GM12878 (cell line): ENCODE results near the gene NAV3. TPM values are rescaled to one million over a fixed set of nuclear protein-coding genes. Genes with fewer than 3 reads are reported as not detected.

Experiments used
- ATAC-seq: fragments of 200-7000 bp; cut with Tn5 transposase; 3 replicates; pipeline ENCODE4 v1.9.1; 2020; ENCODE audit warnings: mild to moderate bottlenecking, moderate library complexity
- BruUV-seq: library from RNA; stranded (reverse); fragments of 400-500 nt; replicated peaks from 2 replicates; lab custom pipeline; 2021; lab: Mats Ljungman, UMichigan
- CTCF ChIA-PET: fragments of 300-600 bp; sonication (Branson Sonifier 250); formaldehyde crosslinking; extraction: SDS; loops from one replicate; lab custom pipeline; 2021; ENCODE audit warnings: inconsistent platforms; lab: Yijun Ruan, JAX
- POLR2A ChIA-PET: fragments of 350-600 bp; formaldehyde crosslinking; extraction: SDS; loops from one replicate; lab custom pipeline; 2021; ENCODE audit warnings: inconsistent platforms; lab: Charles Lee
- RAD21 ChIA-PET: fragments of 300-600 bp; sonication (Branson Sonifier 250); formaldehyde crosslinking; loops from one replicate; lab custom pipeline; 2023; ENCODE audit warnings: antibody characterized with exemption; ENCODE audit not compliant: unreplicated experiment; lab: Charles Lee
- SMC1A ChIA-PET: fragments of 300-600 bp; sonication (Branson Sonifier 250); formaldehyde crosslinking; loops from one replicate; lab custom pipeline; 2023; ENCODE audit not compliant: unreplicated experiment, uncharacterized antibody; lab: Charles Lee
- DNase-seq: peaks from one replicate; pipeline ENCODE4 v3.0.0-alpha.2; 2011; ENCODE audit warnings: low read depth, low spot score
- FAIRE-seq: peaks from 3 replicates; lab custom pipeline; 2011; peaks lifted over from hg19 to GRCh38; lab: Jason Lieb, UNC
- H2AFZ ChIP-seq: 2 replicates; pipeline ENCODE4 v1.6.0; 2011; ENCODE audit warnings: low read depth, low read length, control low read depth; ENCODE audit not compliant: control insufficient read depth
- H3K27ac ChIP-seq: 2 replicates; pipeline ENCODE4 v1.5.1; 2011; ENCODE audit warnings: control low read depth; ENCODE audit not compliant: control insufficient read depth, insufficient read depth
- H3K27me3 ChIP-seq, 2 experiments: replicated peaks in 1 of 2; 2 replicates each; pipeline versions ENCODE4 v1.6.0 to v1.6.1; 2011; ENCODE audit warnings: low read length in 1 of 2; ENCODE audit not compliant: control insufficient read depth in 2 of 2, insufficient read depth in 2 of 2
- H3K36me3 ChIP-seq, 2 experiments: 2 replicates each; pipeline ENCODE4 v1.5.1; 2011; ENCODE audit warnings: low read length in 1 of 2; ENCODE audit not compliant: control insufficient read depth in 2 of 2, insufficient read depth in 2 of 2
- H3K4me1 ChIP-seq: 2 replicates; pipeline ENCODE4 v1.6.1; 2011; ENCODE audit warnings: mild to moderate bottlenecking, low read length, moderate library complexity, mixed read lengths; ENCODE audit not compliant: control insufficient read depth, insufficient read depth
- H3K4me2 ChIP-seq: 2 replicates; pipeline ENCODE4 v1.6.0; 2011; ENCODE audit warnings: control low read depth; ENCODE audit not compliant: control insufficient read depth, insufficient read depth
- H3K4me3 ChIP-seq: fragments of 200-600 bp; sonication (generic); 2 replicates; pipeline ENCODE4 v1.5.1; 2016
- H3K79me2 ChIP-seq: 2 replicates; pipeline ENCODE4 v1.6.0; 2011; ENCODE audit warnings: low read length; ENCODE audit not compliant: control insufficient read depth, insufficient read depth
- H3K9ac ChIP-seq: 2 replicates; pipeline ENCODE4 v1.8.0; 2011; ENCODE audit warnings: low read length, control low read depth, mixed read lengths; ENCODE audit not compliant: control insufficient read depth, insufficient read depth
- H3K9me3 ChIP-seq: replicated peaks from 3 replicates; pipeline ENCODE4 v1.5.1; 2011; ENCODE audit warnings: mild to moderate bottlenecking, low read length; ENCODE audit not compliant: control insufficient read depth, insufficient read depth
- H4K20me1 ChIP-seq: 2 replicates; pipeline ENCODE4 v1.6.0; 2011; ENCODE audit not compliant: control insufficient read depth, insufficient read depth
- CEBPZ ChIP-seq: fragments of 150-350 bp; IDR thresholded peaks from 2 replicates; pipeline ENCODE4 v1.6.1; 2016; ENCODE audit warnings: low read depth, low read length
- JUNB ChIP-seq: IDR thresholded peaks from 2 replicates; pipeline ENCODE4 v1.6.1; 2016; ENCODE audit warnings: antibody characterized with exemption, mild to moderate bottlenecking
- MYC ChIP-seq: IDR thresholded peaks from 2 replicates; pipeline ENCODE4 v1.6.1; 2011; ENCODE audit warnings: mild to moderate bottlenecking, low read length, moderate library complexity, inconsistent platforms; ENCODE audit not compliant: insufficient read depth, insufficient replicate concordance, insufficient read length, severe bottlenecking
- WRNIP1 ChIP-seq: IDR thresholded peaks from 2 replicates; pipeline ENCODE4 v1.6.1; 2011; ENCODE audit warnings: low read depth, low read length, improper control_type of control experiment, borderline replicate concordance
- YY1 ChIP-seq: IDR thresholded peaks from 2 replicates; pipeline ENCODE4 v1.6.1; 2011; ENCODE audit warnings: low read depth, mild to moderate bottlenecking, low read length
- WGBS: methylation state at CpG from one replicate; pipeline ENCODE4 v1.1.6; 2016; ENCODE audit warnings: low lambda C conversion rate; ENCODE audit not compliant: insufficient replicate concordance, insufficient coverage; ENCODE audit errors: missing lambda C conversion rate; 5-methylcytosine and 5-hydroxymethylcytosine counted together
- in situ Hi-C: fragments of 300-500 bp; cut with MboI; formaldehyde crosslinking; loops from 9 replicates; pipeline ENCODE4 v1.14.3; 2018; ENCODE audit warnings: mixed read lengths
- intact Hi-C: fragments of 100-400 bp; cut with micrococcal nuclease; formaldehyde crosslinking; loops from one replicate; pipeline ENCODE4 v1.14.2; 2022; ENCODE audit not compliant: unreplicated experiment
- polyA plus RNA-seq, 11 experiments: library from polyadenylated mRNA; depleted of rRNA in 4 of 11; unstranded in 6 of 11; stranded (reverse) in 5 of 11; fragments of >200 nt; fragmentation: Nextera tagmentation in 4 of 11; fragmentation: Illumina TruSeq in 1 of 11; extraction: Ambion mirVana in 4 of 11; extraction: Trizol in 1 of 11; gene quantifications; 1 replicate in 1 of 11; 2 replicates in 10 of 11; pipeline versions ENCODE4 v1.2.1 to v1.2.3, GENCODE V29; 2011 to 2016; ENCODE audit warnings: inconsistent platforms in 2 of 11, missing spikeins in 2 of 11, low read depth in 1 of 11
- total RNA-seq, 4 experiments: library from RNA; depleted of rRNA in 3 of 4; stranded (reverse); fragments of >200 nt in 3 of 4; fragmentation: Illumina TruSeq in 1 of 4; extraction: Trizol in 1 of 4; gene quantifications; 2 replicates each; pipeline versions ENCODE4 v1.2.1 to v1.2.3, GENCODE V29; 2013 to 2021
- TF ChIP-seq, protein P1 (sequence below): fragments of 450-650 bp; IDR thresholded peaks from 2 replicates; pipeline ENCODE4 v1.6.1; 2014; ENCODE audit warnings: mild to moderate bottlenecking
- TF ChIP-seq, protein P2 (sequence below): IDR thresholded peaks from 2 replicates; pipeline ENCODE4 v1.6.1; 2012; ENCODE audit warnings: low read depth, low read length, improper control_type of control experiment
- TF ChIP-seq, protein P3 (sequence below): fragments of 150-350 bp; IDR thresholded peaks from 2 replicates; pipeline ENCODE4 v1.6.1; 2014; ENCODE audit warnings: mild to moderate bottlenecking, low read depth, low read length

NAV3 gene
- total and polyA plus RNA-seq, 10 of the 15 experiments (the other 5 are each of a cell fraction or from before 2014, with no cell fraction given) = 0.05 to 0.51 (median 0.22) TPM; not detected in 1

DNA sequence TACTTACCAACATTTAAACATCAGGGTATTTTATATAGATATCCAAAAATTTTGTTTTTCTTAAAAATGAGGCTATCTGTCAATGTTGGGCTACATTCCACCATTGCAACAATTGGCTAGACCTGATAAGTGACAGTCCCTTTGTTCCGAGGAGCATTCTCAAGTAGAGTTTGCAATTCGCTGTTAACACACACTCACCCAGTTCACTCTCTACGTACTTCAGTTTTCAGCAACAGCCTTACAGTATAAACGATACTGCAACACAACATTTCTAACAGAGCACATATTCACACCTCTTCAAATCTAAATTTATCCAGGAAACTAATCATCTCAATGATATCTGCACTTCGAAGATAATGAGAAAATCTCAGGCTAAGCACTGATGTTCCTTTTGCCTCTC is 393.5 kb downstream of the NAV3 start:
- no peak overlapping the region for H3K4me2 ChIP-seq
- TF ChIP-seq, protein P1, sequence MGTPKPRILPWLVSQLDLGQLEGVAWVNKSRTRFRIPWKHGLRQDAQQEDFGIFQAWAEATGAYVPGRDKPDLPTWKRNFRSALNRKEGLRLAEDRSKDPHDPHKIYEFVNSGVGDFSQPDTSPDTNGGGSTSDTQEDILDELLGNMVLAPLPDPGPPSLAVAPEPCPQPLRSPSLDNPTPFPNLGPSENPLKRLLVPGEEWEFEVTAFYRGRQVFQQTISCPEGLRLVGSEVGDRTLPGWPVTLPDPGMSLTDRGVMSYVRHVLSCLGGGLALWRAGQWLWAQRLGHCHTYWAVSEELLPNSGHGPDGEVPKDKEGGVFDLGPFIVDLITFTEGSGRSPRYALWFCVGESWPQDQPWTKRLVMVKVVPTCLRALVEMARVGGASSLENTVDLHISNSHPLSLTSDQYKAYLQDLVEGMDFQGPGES = no peak
- TF ChIP-seq, protein P2, sequence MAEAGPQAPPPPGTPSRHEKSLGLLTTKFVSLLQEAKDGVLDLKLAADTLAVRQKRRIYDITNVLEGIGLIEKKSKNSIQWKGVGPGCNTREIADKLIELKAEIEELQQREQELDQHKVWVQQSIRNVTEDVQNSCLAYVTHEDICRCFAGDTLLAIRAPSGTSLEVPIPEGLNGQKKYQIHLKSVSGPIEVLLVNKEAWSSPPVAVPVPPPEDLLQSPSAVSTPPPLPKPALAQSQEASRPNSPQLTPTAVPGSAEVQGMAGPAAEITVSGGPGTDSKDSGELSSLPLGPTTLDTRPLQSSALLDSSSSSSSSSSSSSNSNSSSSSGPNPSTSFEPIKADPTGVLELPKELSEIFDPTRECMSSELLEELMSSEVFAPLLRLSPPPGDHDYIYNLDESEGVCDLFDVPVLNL = no peak
- TF ChIP-seq MYC (no peak), YY1 (no peak), CEBPZ (no peak), WRNIP1 (no peak), JUNB (no peak)
- TF ChIP-seq, protein P3, sequence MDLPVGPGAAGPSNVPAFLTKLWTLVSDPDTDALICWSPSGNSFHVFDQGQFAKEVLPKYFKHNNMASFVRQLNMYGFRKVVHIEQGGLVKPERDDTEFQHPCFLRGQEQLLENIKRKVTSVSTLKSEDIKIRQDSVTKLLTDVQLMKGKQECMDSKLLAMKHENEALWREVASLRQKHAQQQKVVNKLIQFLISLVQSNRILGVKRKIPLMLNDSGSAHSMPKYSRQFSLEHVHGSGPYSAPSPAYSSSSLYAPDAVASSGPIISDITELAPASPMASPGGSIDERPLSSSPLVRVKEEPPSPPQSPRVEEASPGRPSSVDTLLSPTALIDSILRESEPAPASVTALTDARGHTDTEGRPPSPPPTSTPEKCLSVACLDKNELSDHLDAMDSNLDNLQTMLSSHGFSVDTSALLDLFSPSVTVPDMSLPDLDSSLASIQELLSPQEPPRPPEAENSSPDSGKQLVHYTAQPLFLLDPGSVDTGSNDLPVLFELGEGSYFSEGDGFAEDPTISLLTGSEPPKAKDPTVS = no peak
- H3K4me1 ChIP-seq = no peaks in the 10 kb centered on the region
- no peak for DNase-seq
- no peaks in the 10 kb centered on the region for H4K20me1 ChIP-seq
- ChIA-PET RAD21 (no interaction called here), SMC1A (no interaction called here), POLR2A (no interaction called here), CTCF (no interaction called here)
- intact Hi-C loops (no loop called here), in situ Hi-C loops (no loop called here)
- no peak overlapping the region for H3K27ac ChIP-seq
- ATAC-seq = no peak
- no peaks in the 10 kb centered on the region; a peak in 2 of 4 replicates for H3K27me3 ChIP-seq
- WGBS = 29% methylated on average over 5 of the region's 5 CpGs
- H3K79me2 ChIP-seq = no peaks in the 10 kb centered on the region
- no peaks in the 10 kb centered on the region; the same call in 2 of the 3 replicates for H3K9me3 ChIP-seq
- H2AFZ ChIP-seq = no peak overlapping the region
- H3K36me3 ChIP-seq = no peaks in the 10 kb centered on the region
- no TSS peak for BruUV-seq
- no peak overlapping the region for H3K9ac ChIP-seq
- H3K4me3 ChIP-seq = no peak overlapping the region
- FAIRE-seq = no peak
